Activated B cell treated with CpG ODN at 0.5 μM for 24 hours (primary cell): ENCODE data around the gene CDH16. TPM values are rescaled to one million over a fixed set of nuclear protein-coding genes. Genes with fewer than 3 reads are reported as not detected.

Experiments used
- ATAC-seq: fragments of 200-7000 bp; cut with Tn5 transposase; one replicate; pipeline ENCODE4 v1.10.0; 2021; ENCODE audit warnings: low read depth, mild to moderate bottlenecking, moderate library complexity
- CTCF ChIA-PET: fragments of 350-600 bp; sonication (Branson Sonifier 250); formaldehyde crosslinking; loops from one replicate; lab custom pipeline; 2021; ENCODE audit warnings: antibody characterized with exemption; lab: Charles Lee
- POLR2A ChIA-PET: fragments of 350-600 bp; sonication (Branson Sonifier 250); formaldehyde crosslinking; loops from one replicate; lab custom pipeline; 2021; ENCODE audit warnings: antibody characterized with exemption; lab: Charles Lee
- DNase-seq: peaks from one replicate; pipeline ENCODE4 v3.0.0; 2022
- H3K27ac Mint-ChIP-seq: one replicate; pipeline ENCODE4 v1.8.0; 2020; ENCODE audit warnings: mixed read lengths
- H3K27me3 Mint-ChIP-seq: one replicate; pipeline ENCODE4 v1.8.0; 2021; ENCODE audit warnings: mixed read lengths
- H3K36me3 Mint-ChIP-seq: one replicate; pipeline ENCODE4 v1.8.0; 2021; ENCODE audit warnings: low read depth, mixed read lengths
- H3K4me1 Mint-ChIP-seq: one replicate; pipeline ENCODE4 v1.8.0; 2021; ENCODE audit warnings: mixed read lengths
- H3K4me3 Mint-ChIP-seq: one replicate; pipeline ENCODE4 v1.8.0; 2020; ENCODE audit warnings: mild to moderate bottlenecking, mixed read lengths
- H3K9me3 Mint-ChIP-seq: one replicate; pipeline ENCODE4 v1.8.0; 2020; ENCODE audit warnings: mixed read lengths
- CTCF ChIP-seq: fragments of 200-600 bp; IDR thresholded peaks from one replicate; pipeline ENCODE4 v1.8.0; 2022; ENCODE audit warnings: antibody characterized with exemption, mild to moderate bottlenecking
- intact Hi-C: fragments of 100-400 bp; cut with micrococcal nuclease; formaldehyde crosslinking; loops from one replicate; pipeline ENCODE4 v1.15.1; 2024
- total RNA-seq: library from RNA; stranded (reverse); gene quantifications from 2 replicates; pipeline ENCODE4 v1.2.3, GENCODE V29; 2022

The CDH16 gene
- total RNA-seq, 1 donor from 2014 or later: not detected

DNA sequence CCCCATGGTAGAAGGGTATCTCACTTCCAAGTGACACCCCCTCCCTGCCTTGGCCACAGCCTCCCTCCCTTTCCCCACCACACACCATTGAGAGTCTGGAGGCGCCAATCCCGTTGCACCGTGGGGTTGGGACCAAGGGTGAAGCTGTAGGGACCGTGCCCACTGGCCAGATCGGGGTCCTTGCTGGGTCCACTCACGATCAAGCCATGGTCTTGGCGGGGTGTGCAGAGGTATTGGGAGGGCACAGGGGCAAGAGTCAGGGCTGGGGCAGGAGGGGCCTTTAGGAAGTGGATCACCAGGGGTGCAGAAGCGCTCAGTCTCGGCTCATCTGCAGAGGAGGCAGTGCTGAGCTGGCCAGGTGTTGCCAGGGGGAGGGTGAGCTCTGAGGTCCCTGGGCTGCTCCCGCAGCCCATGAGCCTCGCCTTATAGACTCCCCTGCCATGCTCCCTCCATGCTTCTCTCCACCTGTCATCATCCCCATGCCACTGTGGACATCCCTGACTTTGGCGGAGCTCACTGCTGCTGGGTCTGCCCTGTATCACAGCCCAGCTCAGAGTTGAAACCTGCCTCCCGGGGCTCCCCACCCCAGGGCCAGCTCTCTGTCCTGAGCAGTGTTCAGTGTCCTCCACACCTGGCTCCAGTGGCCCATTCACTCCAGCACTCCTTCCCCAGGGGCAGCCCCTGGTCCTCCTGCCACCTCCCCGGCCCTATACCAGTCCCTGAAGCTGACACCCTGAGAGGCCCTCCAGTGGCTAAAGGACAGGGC lies 8.3 kb downstream of the CDH16 start:
- peaks cover 5% of the 10 kb centered on the region for H3K27me3 Mint-ChIP-seq
- intact Hi-C loops: no loop called here
- ATAC-seq: no peak
- no peaks in the 10 kb centered on the region for H3K9me3 Mint-ChIP-seq
- DNase-seq: no peak
- no peaks in the 10 kb centered on the region for H3K36me3 Mint-ChIP-seq
- POLR2A ChIA-PET: interaction anchor here (0.5 kb wide), 1 partner anchor 1376 kb away, joined by 5 read pairs; no protein-coding TSS in a partner anchor
- H3K4me1 Mint-ChIP-seq: no peaks in the 10 kb centered on the region
- no peak overlapping the region for H3K27ac Mint-ChIP-seq
- CTCF ChIA-PET: no interaction called here
- TF ChIP-seq CTCF: no peak
- H3K4me3 Mint-ChIP-seq: no peak overlapping the region

GRCh38 chr16:66908762-66909559 lies 9.7 kb downstream of the CDH16 start:
- Mint-ChIP-seq H3K4me1 (no peaks in the 10 kb centered on the region), H3K36me3 (no peaks in the 10 kb centered on the region), H3K27me3 (peaks cover 5% of the 10 kb centered on the region), H3K27ac (no peak overlapping the region), H3K9me3 (no peaks in the 10 kb centered on the region), H3K4me3 (no peak overlapping the region)
- ChIA-PET POLR2A (interaction anchor here (0.7 kb wide), 1 partner anchor 1355 kb away, joined by 3 read pairs; the partner anchor contains the start of gene SLC7A6), CTCF (no interaction called here)
- intact Hi-C loops: no loop called here
- DNase-seq: no peak
- no peak for ATAC-seq
- no peak for TF ChIP-seq CTCF

DNA sequence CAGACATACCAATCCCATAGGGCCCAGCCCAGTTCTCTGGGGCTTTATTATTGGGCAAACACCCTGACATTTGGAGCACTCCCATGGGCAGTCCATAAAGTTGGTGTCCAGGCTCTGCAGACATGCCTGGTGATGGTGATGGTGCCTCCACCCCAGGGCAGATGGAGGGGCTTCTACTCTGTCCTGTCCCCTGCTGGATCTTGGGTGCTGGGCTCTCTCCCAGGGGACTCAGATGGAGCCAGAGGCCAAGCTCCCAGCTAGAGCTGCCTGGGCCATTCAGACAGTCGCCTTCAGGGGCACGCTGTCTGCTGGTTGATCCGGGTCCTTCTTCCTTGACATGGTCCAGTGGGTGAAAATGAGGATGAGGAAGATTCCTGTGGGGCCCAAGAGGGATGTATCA lies 10.6 kb downstream of the CDH16 start:
- Mint-ChIP-seq H3K27ac (no peak overlapping the region), H3K9me3 (no peaks in the 10 kb centered on the region), H3K4me3 (no peak overlapping the region), H3K27me3 (peaks cover 5% of the 10 kb centered on the region), H3K36me3 (no peaks in the 10 kb centered on the region), H3K4me1 (no peaks in the 10 kb centered on the region)
- ChIA-PET POLR2A (no interaction called here), CTCF (no interaction called here)
- intact Hi-C loops: no loop called here
- no peak for TF ChIP-seq CTCF
- DNase-seq: no peak
- ATAC-seq: no peak

DNA sequence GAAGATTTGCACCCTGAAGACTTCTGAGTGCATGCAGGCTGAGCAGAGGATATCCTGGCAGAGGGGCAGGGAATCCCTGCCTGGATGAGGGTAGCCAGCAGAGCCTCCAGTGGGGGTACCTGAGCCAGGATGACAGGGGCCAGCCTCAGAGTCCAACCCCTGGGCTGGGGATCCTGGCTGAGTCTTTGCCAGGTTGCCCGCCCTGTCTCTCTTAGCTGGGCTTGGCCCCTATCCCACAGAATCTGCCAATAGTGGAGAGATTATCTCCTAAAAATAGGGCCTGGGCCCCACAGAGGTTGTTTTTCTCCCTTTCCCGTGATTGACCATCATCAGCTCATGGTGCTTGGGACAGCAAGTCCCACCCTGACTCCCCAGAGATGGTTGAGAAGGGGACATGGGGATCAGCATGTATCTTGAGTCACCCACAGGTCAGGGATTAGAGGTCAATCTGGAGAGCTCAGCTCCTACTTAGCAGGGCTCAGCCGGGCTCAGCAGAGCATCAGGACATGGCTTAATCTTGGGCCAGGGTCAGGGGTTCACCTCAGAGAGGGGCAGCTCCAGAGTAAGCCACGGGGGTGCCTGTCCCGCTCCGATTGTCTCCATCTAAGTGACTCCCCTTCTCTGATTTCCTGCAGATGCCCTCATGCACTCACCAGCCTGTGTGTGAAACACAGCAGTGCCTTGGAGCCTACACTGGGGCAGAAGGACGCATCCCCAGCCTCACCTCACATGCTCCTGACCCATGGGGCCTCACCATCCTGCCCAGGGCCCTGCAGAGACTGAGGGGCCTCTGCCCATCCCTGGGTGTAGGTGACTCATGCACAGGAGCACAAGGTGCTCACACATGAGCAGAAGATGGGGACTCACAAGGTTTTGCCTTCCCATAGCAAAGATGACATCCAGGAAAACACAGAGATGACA lies 11.5 kb downstream of the CDH16 start:
- Mint-ChIP-seq H3K36me3 (no peaks in the 10 kb centered on the region), H3K9me3 (no peaks in the 10 kb centered on the region), H3K4me1 (no peaks in the 10 kb centered on the region), H3K4me3 (no peak overlapping the region), H3K27ac (no peak overlapping the region), H3K27me3 (peaks cover 5% of the 10 kb centered on the region)
- ChIA-PET CTCF (no interaction called here), POLR2A (interaction anchor here (1.2 kb wide), 1 partner anchor 39 kb away, joined by 3 read pairs; no protein-coding TSS in a partner anchor)
- DNase-seq (no peak), ATAC-seq (no peak)
- no peak for TF ChIP-seq CTCF
- intact Hi-C loops: no loop called here
